Stromal cell of bone marrow (primary cell): ENCODE results near the gene BRF1.

Experiments used
- DNase-seq: peaks from one replicate; pipeline ENCODE4 v3.0.0-alpha.2; 2012; ENCODE audit warnings: low read depth

The BRF1 gene

GRCh38 chr14:105224845-105225570 is 75.8 kb downstream of the BRF1 start:
- no peak for DNase-seq

- DNase-seq, result no peak
These were observed 76.8 kb downstream of the BRF1 start for GRCh38 chr14:105223770-105224544.

- DNase-seq, result no peak
These were observed 77.5 kb downstream of the BRF1 start for GRCh38 chr14:105223260-105223659.

GRCh38 chr14:105221598-105222178 is 79.1 kb downstream of the BRF1 start:
- DNase-seq, result no peak

GRCh38 chr14:105220699-105221597 is 79.9 kb downstream of the BRF1 start:
- DNase-seq, result no peak

GRCh38 chr14:105219753-105220152 is 81.0 kb downstream of the BRF1 start:
- DNase-seq, result no peak

- no peak for DNase-seq
These were observed 81.7 kb downstream of the BRF1 start for GRCh38 chr14:105219043-105219612.

- no peak for DNase-seq
These were observed 82.2 kb downstream of the BRF1 start for GRCh38 chr14:105218611-105219010.

GRCh38 chr14:105217774-105218173 is 83.0 kb downstream of the BRF1 start:
- no peak for DNase-seq

- no peak for DNase-seq
These were observed 84.1 kb downstream of the BRF1 start for GRCh38 chr14:105216490-105217247.

GRCh38 chr14:105215602-105216001 is 85.2 kb downstream of the BRF1 start:
- no peak for DNase-seq

GRCh38 chr14:105214324-105214915 is 86.4 kb downstream of the BRF1 start:
- no peak for DNase-seq

- no peak for DNase-seq
These were observed 87.4 kb downstream of the BRF1 start for GRCh38 chr14:105213361-105213760.

GRCh38 chr14:105212541-105213300 is 88.1 kb downstream of the BRF1 start:
- no peak for DNase-seq

- DNase-seq, result no peak
These were observed 89.1 kb downstream of the BRF1 start for GRCh38 chr14:105211758-105212089.

GRCh38 chr14:105211086-105211757 is 89.6 kb downstream of the BRF1 start:
- DNase-seq, result no peak

GRCh38 chr14:105210266-105211025 is 90.4 kb downstream of the BRF1 start:
- DNase-seq, result no peak

GRCh38 chr14:105209646-105210045 is 91.2 kb downstream of the BRF1 start:
- no peak for DNase-seq

- no peak for DNase-seq
These were observed 91.7 kb downstream of the BRF1 start for GRCh38 chr14:105209091-105209490.
